Measurements from ENCODE around the gene MARCHF11.

DNA sequence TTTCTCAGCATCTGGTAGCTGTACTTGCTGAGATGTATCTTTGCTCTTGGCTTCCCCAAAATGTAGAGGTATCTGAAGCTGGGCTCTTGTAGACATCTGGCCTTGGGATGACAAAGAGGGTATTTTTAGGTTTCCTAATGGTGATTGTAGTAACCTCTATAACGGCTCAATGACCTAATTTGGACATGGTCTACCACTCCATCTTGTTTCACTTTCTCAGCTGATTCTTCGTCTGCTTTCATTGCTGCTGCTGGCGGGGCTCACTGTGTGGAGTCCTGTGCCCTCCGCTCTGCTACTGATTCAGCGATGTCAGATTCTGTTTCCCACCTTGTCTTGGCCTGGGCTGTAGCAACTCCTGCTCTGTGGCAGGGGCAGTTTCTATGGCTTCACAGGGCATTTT lies 12.7 kb upstream of the MARCHF11 start:
- TF ChIP-seq TAF1 (IDR thresholded peaks at IDR 0.05; ENCODE audit: low read depth, low read length): no peak
- no peak for TF ChIP-seq POLR2A (IDR thresholded peaks at IDR 0.05; ENCODE audit: low read depth, low read length)
- no peak for TF ChIP-seq POLR2AphosphoS5 (IDR thresholded peaks at IDR 0.05; ENCODE audit: low read depth, low read length)
- TF ChIP-seq SPI1 (IDR thresholded peaks at IDR 0.05; ENCODE audit: low read depth, low read length): no peak
- TF ChIP-seq PAX5 (IDR thresholded peaks at IDR 0.05; ENCODE audit: insufficient read depth, low read length, severe bottlenecking): no peak
